ENCODE measurements around the gene PPDPF.

PPDPF gene

GRCh38 chr20:63537525-63538203 lies 17.1 kb downstream of the PPDPF start:
- Histone ChIP-seq H3K27me3 (ENCODE audit: low read depth, low read length) (no peaks in the 10 kb centered on the region), H3K36me3 (ENCODE audit: control insufficient read depth in 1 of 2, insufficient read depth in 2 of 2, low read length in 2 of 2) (no peaks in the 10 kb centered on the region), H3K4me1 (ENCODE audit: control insufficient read depth in 1 of 2, insufficient read depth in 2 of 2, low read length in 2 of 2) (peaks cover 0 to 10% of the 10 kb centered on the region in 2 donors), H3K4me3 (ENCODE audit: low read depth in 1 of 2, low read length in 2 of 2) (peak overlapping the region in 1 of 2 donors; percentile 6), H3K9me3 (ENCODE audit: control insufficient read depth in 1 of 2, low read length in 2 of 2) (no peaks in the 10 kb centered on the region), H3K27ac (ENCODE audit: low read length) (peak overlapping the region; percentile 45)

- no peaks in the 10 kb centered on the region for H3K36me3 ChIP-seq (ENCODE audit: control insufficient read depth in 1 of 2, insufficient read depth in 2 of 2, low read length in 2 of 2)
- peak overlapping the region in 1 of 2 donors; percentile 6 for H3K4me3 ChIP-seq (ENCODE audit: low read depth in 1 of 2, low read length in 2 of 2)
- H3K4me1 ChIP-seq (ENCODE audit: control insufficient read depth in 1 of 2, insufficient read depth in 2 of 2, low read length in 2 of 2) = peaks cover 0 to 10% of the 10 kb centered on the region in 2 donors
- H3K9me3 ChIP-seq (ENCODE audit: control insufficient read depth in 1 of 2, low read length in 2 of 2) = no peaks in the 10 kb centered on the region
- no peak overlapping the region for H3K27ac ChIP-seq (ENCODE audit: low read length)
- H3K27me3 ChIP-seq (ENCODE audit: low read depth, low read length) = no peaks in the 10 kb centered on the region
These were observed 17.9 kb downstream of the PPDPF start for GRCh38 chr20:63538204-63539091.

- H3K4me3 ChIP-seq (ENCODE audit: low read depth in 1 of 2, low read length in 2 of 2) = no peak overlapping the region
- no peaks in the 10 kb centered on the region for H3K9me3 ChIP-seq (ENCODE audit: control insufficient read depth in 1 of 2, low read length in 2 of 2)
- H3K27ac ChIP-seq (ENCODE audit: low read length) = no peak overlapping the region
- no peaks in the 10 kb centered on the region for H3K27me3 ChIP-seq (ENCODE audit: low read depth, low read length)
- H3K4me1 ChIP-seq (ENCODE audit: control insufficient read depth in 1 of 2, insufficient read depth in 2 of 2, low read length in 2 of 2) = peaks cover 0 to 10% of the 10 kb centered on the region in 2 donors
- no peaks in the 10 kb centered on the region for H3K36me3 ChIP-seq (ENCODE audit: control insufficient read depth in 1 of 2, insufficient read depth in 2 of 2, low read length in 2 of 2)
These were observed 18.5 kb downstream of the PPDPF start for GRCh38 chr20:63539092-63539430.

DNA sequence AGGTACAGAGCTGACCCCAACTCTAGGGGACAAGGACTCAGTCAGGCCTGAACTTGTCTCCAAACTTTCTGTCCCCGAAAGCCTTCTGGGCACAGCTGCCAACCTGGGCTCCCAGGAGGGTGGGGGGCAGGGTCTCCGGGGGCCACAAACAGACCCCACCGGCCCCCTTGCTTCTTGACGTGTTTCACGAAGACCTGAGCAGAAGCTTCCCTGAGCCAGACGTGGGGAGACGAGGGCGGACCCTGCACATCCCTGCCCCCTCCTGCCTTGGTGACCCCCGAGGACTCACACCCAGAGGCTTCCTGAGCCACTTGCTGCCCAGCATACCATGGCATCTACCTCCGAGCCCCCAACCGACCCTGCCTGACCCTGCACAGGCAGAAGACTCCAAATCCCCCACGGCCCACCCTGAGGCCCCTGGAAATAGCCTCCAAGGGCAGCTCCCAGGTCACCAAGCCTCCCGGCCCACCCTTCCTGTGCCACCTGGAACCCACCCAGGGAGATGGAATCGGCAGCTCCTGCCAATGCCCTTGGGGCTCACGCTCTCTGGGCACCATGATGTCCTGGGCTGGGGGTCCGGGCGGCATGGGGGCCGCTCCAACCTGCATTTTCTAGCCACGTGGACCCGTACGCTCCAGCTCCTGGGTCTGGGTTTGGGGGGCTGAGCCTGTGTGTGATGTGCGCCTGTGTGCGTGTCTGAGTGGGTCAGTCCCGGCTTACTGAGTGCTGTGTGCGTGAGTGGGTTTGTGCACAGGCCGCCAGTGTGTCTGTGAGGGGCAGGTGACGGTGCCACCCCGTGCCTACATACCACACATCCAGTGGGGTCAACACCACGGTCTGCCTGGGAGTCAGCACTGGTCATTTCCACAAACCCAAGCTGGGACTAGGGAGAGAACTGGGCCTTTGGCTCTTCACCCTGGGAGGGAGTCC lies 19.1 kb downstream of the PPDPF start:
- no peaks in the 10 kb centered on the region for H3K9me3 ChIP-seq (ENCODE audit: control insufficient read depth in 1 of 2, low read length in 2 of 2)
- no peaks in the 10 kb centered on the region for H3K27me3 ChIP-seq (ENCODE audit: low read depth, low read length)
- peaks cover 0 to 10% of the 10 kb centered on the region in 2 donors for H3K4me1 ChIP-seq (ENCODE audit: control insufficient read depth in 1 of 2, insufficient read depth in 2 of 2, low read length in 2 of 2)
- H3K36me3 ChIP-seq (ENCODE audit: control insufficient read depth in 1 of 2, insufficient read depth in 2 of 2, low read length in 2 of 2) = no peaks in the 10 kb centered on the region
- no peak overlapping the region for H3K4me3 ChIP-seq (ENCODE audit: low read depth in 1 of 2, low read length in 2 of 2)
- H3K27ac ChIP-seq (ENCODE audit: low read length) = no peak overlapping the region

DNA sequence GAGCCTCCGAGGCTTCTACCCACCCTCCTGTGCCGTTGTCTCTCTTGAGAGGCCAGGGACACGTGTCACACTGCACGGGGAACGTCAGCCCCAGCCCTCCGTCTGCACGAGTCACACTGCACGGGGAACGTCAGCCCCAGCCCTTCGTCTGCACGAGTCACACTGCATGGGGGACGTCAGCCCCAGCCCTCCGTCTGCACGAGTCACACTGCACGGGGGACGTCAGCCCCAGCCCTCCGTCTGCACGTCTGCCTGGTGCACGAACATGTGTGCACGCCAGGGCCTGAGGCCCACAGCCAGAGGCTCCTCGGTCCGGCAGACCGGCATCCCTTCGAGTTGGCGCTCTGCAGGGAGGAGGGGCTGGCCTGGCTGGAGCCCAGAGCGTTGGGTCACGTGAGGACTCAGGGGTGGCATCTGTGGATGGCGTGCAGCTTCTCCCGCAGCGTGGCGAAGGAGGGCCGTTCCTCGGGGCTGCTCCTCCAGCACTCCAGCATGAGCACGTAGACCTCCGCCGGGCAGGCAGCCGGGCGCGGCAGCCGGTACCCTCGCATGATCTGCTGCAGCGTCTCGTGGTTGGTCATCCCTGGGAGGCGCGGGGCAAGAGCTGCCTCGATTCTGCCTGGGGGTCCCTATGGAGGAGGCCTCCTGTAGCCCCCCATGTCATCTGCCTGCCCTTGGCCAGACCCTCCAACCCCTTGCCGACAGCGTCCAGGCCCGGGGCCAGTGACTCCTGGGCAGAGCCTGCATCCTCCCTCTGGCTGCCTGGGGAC lies 20.0 kb downstream of the PPDPF start:
- Histone ChIP-seq H3K4me3 (ENCODE audit: low read depth in 1 of 2, low read length in 2 of 2) (no peak overlapping the region), H3K36me3 (ENCODE audit: control insufficient read depth in 1 of 2, insufficient read depth in 2 of 2, low read length in 2 of 2) (no peaks in the 10 kb centered on the region), H3K27me3 (ENCODE audit: low read depth, low read length) (no peaks in the 10 kb centered on the region), H3K9me3 (ENCODE audit: control insufficient read depth in 1 of 2, low read length in 2 of 2) (no peaks in the 10 kb centered on the region), H3K4me1 (ENCODE audit: control insufficient read depth in 1 of 2, insufficient read depth in 2 of 2, low read length in 2 of 2) (peaks cover 0 to 10% of the 10 kb centered on the region in 2 donors), H3K27ac (ENCODE audit: low read length) (no peak overlapping the region)

DNA sequence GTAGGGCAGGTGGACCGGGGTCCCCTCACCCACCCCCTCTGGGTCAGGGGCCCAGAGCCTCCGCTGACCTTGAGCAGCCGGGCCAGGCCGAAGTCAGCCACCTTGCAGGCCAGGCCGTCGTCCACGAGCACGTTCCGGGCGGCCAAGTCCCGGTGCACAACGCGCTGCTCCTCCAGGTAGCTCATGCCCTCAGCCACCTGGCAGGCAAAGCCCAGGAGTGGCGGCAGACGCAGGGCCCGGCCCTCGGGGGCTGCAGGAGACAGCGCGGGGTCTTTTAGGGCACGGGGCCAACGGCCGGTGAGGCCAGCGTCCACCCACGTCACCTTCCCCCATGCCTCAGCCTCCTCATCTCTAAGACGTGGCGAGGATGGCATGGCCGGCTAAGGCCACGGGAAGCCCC lies 20.8 kb downstream of the PPDPF start:
- no peak overlapping the region for H3K27ac ChIP-seq (ENCODE audit: low read length)
- no peaks in the 10 kb centered on the region for H3K9me3 ChIP-seq (ENCODE audit: control insufficient read depth in 1 of 2, low read length in 2 of 2)
- H3K36me3 ChIP-seq (ENCODE audit: control insufficient read depth in 1 of 2, insufficient read depth in 2 of 2, low read length in 2 of 2) = no peaks in the 10 kb centered on the region
- H3K27me3 ChIP-seq (ENCODE audit: low read depth, low read length) = peaks cover 4% of the 10 kb centered on the region
- no peak overlapping the region for H3K4me3 ChIP-seq (ENCODE audit: low read depth in 1 of 2, low read length in 2 of 2)
- peaks cover 0 to 10% of the 10 kb centered on the region in 2 donors for H3K4me1 ChIP-seq (ENCODE audit: control insufficient read depth in 1 of 2, insufficient read depth in 2 of 2, low read length in 2 of 2)

- H3K27ac ChIP-seq (ENCODE audit: low read length) = no peak overlapping the region
- H3K27me3 ChIP-seq (ENCODE audit: low read depth, low read length) = peaks cover 4% of the 10 kb centered on the region
- no peaks in the 10 kb centered on the region for H3K36me3 ChIP-seq (ENCODE audit: control insufficient read depth in 1 of 2, insufficient read depth in 2 of 2, low read length in 2 of 2)
- no peak overlapping the region for H3K4me3 ChIP-seq (ENCODE audit: low read depth in 1 of 2, low read length in 2 of 2)
- H3K4me1 ChIP-seq (ENCODE audit: control insufficient read depth in 1 of 2, insufficient read depth in 2 of 2, low read length in 2 of 2) = peaks cover 0 to 9% of the 10 kb centered on the region in 2 donors
- no peaks in the 10 kb centered on the region for H3K9me3 ChIP-seq (ENCODE audit: control insufficient read depth in 1 of 2, low read length in 2 of 2)
These were observed 21.5 kb downstream of the PPDPF start for GRCh38 chr20:63542031-63542559.

- no peaks in the 10 kb centered on the region for H3K36me3 ChIP-seq (ENCODE audit: control insufficient read depth in 1 of 2, insufficient read depth in 2 of 2, low read length in 2 of 2)
- H3K9me3 ChIP-seq (ENCODE audit: control insufficient read depth in 1 of 2, low read length in 2 of 2) = no peaks in the 10 kb centered on the region
- peaks cover 4% of the 10 kb centered on the region for H3K27me3 ChIP-seq (ENCODE audit: low read depth, low read length)
- no peak overlapping the region for H3K4me3 ChIP-seq (ENCODE audit: low read depth in 1 of 2, low read length in 2 of 2)
- peaks cover 0 to 3% of the 10 kb centered on the region in 2 donors for H3K4me1 ChIP-seq (ENCODE audit: control insufficient read depth in 1 of 2, insufficient read depth in 2 of 2, low read length in 2 of 2)
- no peak overlapping the region for H3K27ac ChIP-seq (ENCODE audit: low read length)
These were observed 22.1 kb downstream of the PPDPF start for GRCh38 chr20:63542696-63543095.

GRCh38 chr20:63543131-63543530 lies 22.6 kb downstream of the PPDPF start:
- H3K4me1 ChIP-seq (ENCODE audit: control insufficient read depth in 1 of 2, insufficient read depth in 2 of 2, low read length in 2 of 2) = no peaks in the 10 kb centered on the region
- H3K4me3 ChIP-seq (ENCODE audit: low read depth in 1 of 2, low read length in 2 of 2) = no peak overlapping the region
- no peaks in the 10 kb centered on the region for H3K9me3 ChIP-seq (ENCODE audit: control insufficient read depth in 1 of 2, low read length in 2 of 2)
- H3K36me3 ChIP-seq (ENCODE audit: control insufficient read depth in 1 of 2, insufficient read depth in 2 of 2, low read length in 2 of 2) = no peaks in the 10 kb centered on the region
- no peak overlapping the region for H3K27ac ChIP-seq (ENCODE audit: low read length)
- peaks cover 8% of the 10 kb centered on the region for H3K27me3 ChIP-seq (ENCODE audit: low read depth, low read length)

GRCh38 chr20:63543733-63544132 lies 23.2 kb downstream of the PPDPF start:
- Histone ChIP-seq H3K4me1 (ENCODE audit: control insufficient read depth in 1 of 2, insufficient read depth in 2 of 2, low read length in 2 of 2) (no peaks in the 10 kb centered on the region), H3K4me3 (ENCODE audit: low read depth in 1 of 2, low read length in 2 of 2) (no peak overlapping the region), H3K27me3 (ENCODE audit: low read depth, low read length) (peaks cover 14% of the 10 kb centered on the region), H3K9me3 (ENCODE audit: control insufficient read depth in 1 of 2, low read length in 2 of 2) (no peaks in the 10 kb centered on the region), H3K27ac (ENCODE audit: low read length) (no peak overlapping the region), H3K36me3 (ENCODE audit: control insufficient read depth in 1 of 2, insufficient read depth in 2 of 2, low read length in 2 of 2) (no peaks in the 10 kb centered on the region)

Measured in muscle layer of duodenum (tissue), 2 donors.